Testis (tissue), 3 donors: ENCODE data around the gene HDAC7. TPM values are rescaled to one million over a fixed set of nuclear protein-coding genes. Genes with fewer than 3 reads are reported as not detected.
A peak's percentile ranks its signal among the peaks of the same experiment; 100 is the strongest.

Source experiments
- DNase-seq: peaks from one replicate; pipeline ENCODE4 v3.0.0-alpha.2; 2019
- H3K27ac ChIP-seq, 2 donors: fragments of 200-600 bp; sonication (generic); one replicate each; pipeline ENCODE4 v1.5.1; 2019
- H3K27me3 ChIP-seq: fragments of 200-600 bp; sonication (generic); one replicate; pipeline ENCODE4 v1.5.1; 2019
- H3K36me3 ChIP-seq: fragments of 200-600 bp; sonication (generic); one replicate; pipeline ENCODE4 v1.5.1; 2017; ENCODE audit warnings: low read depth; ENCODE audit errors: missing control alignments
- H3K4me1 ChIP-seq: fragments of 200-600 bp; sonication (generic); one replicate; pipeline ENCODE4 v1.5.1; 2019
- H3K4me3 ChIP-seq, 2 donors: fragments of 200-600 bp; sonication (generic); one replicate each; pipeline ENCODE4 v1.5.1; 2017 to 2019
- H3K9me3 ChIP-seq: fragments of 200-600 bp; sonication (generic); one replicate; pipeline ENCODE4 v1.5.1; 2017
- CTCF ChIP-seq, 3 experiments: fragments of 450-650 bp in 2 of 3; fragments of 200-600 bp in 1 of 3; sonication (generic) in 1 of 3; IDR thresholded peaks; one replicate each; pipeline ENCODE4 v1.5.1; 2016 to 2019; ENCODE audit warnings: antibody characterized with exemption in 3 of 3, mild to moderate bottlenecking in 2 of 3, moderate library complexity in 1 of 3
- POLR2A ChIP-seq: fragments of 450-650 bp; IDR thresholded peaks from one replicate; pipeline ENCODE4 v1.6.1; 2017; ENCODE audit warnings: antibody characterized with exemption, mild to moderate bottlenecking, moderate library complexity
- WGBS, 2 donors: methylation state at CpG; one replicate each; pipeline ENCODE4 v1.1.5; 2018; 5-methylcytosine and 5-hydroxymethylcytosine counted together
- intact Hi-C: fragments of 100-400 bp; cut with DNase I; formaldehyde crosslinking; loops from one replicate; pipeline ENCODE4 v1.15.1; 2023; ENCODE audit warnings: low total_unique reads
- polyA plus RNA-seq: library from polyadenylated mRNA; stranded (reverse); fragments of 350-450 nt; fragmentation: Illumina TruSeq; extraction: RNeasy Lipid Tissue Mini Kit (QIAGEN cat#74804); gene quantifications from one replicate; pipeline ENCODE4 v1.2.3, GENCODE V29; 2014; ENCODE audit warnings: low read depth, low replicate concordance; ENCODE audit not compliant: insufficient read depth
- total RNA-seq, 2 donors: library from RNA; depleted of rRNA; stranded (reverse); fragments of >200 nt; gene quantifications; one replicate each; pipeline ENCODE4 v1.2.3, GENCODE V29; 2016

HDAC7 gene
- total and polyA plus RNA-seq, 3 donors from 2014 or later, result 28.2 to 70.0 (median 39.9) TPM

- DNase-seq, result no peak
- Histone ChIP-seq H3K4me3 (no peak overlapping the region), H3K27me3 (no peaks in the 10 kb centered on the region), H3K9me3 (no peaks in the 10 kb centered on the region), H3K4me1 (peaks cover 53% of the 10 kb centered on the region), H3K27ac (peak overlapping the region; percentile 8 to 83), H3K36me3 (no peaks in the 10 kb centered on the region)
- WGBS, 2 donors, result 60 to 94% methylated on average over 8 to 19 of the region's 21 CpGs
- TF ChIP-seq CTCF (IDR thresholded peaks at IDR 0.05) (no peak), POLR2A (no peak)
- intact Hi-C loops, result no loop called here
Measured at GRCh38 chr12:47740606-47741339, 78.9 kb downstream of the HDAC7 start.

- Histone ChIP-seq H3K4me3 (no peak overlapping the region), H3K27ac (peak overlapping the region; percentile 8 to 83), H3K36me3 (no peaks in the 10 kb centered on the region), H3K4me1 (peaks cover 61% of the 10 kb centered on the region), H3K27me3 (no peaks in the 10 kb centered on the region), H3K9me3 (no peaks in the 10 kb centered on the region)
- WGBS, 2 donors, result 66 to 73% methylated on average over 5 to 12 of the region's 12 CpGs
- DNase-seq, result no peak
- TF ChIP-seq POLR2A (no peak), CTCF (IDR thresholded peaks at IDR 0.05) (no peak)
- intact Hi-C loops, result no loop called here
Measured at GRCh38 chr12:47739979-47740378, 79.7 kb downstream of the HDAC7 start.

- Histone ChIP-seq H3K36me3 (no peaks in the 10 kb centered on the region), H3K27me3 (no peaks in the 10 kb centered on the region), H3K9me3 (no peaks in the 10 kb centered on the region), H3K4me3 (no peak overlapping the region), H3K4me1 (peaks cover 68% of the 10 kb centered on the region), H3K27ac (peak overlapping the region in 1 of 2 donors; percentile 83)
- 81 to 86% methylated on average over 3 of the region's 3 CpGs for WGBS, 2 donors
- TF ChIP-seq POLR2A (no peak), CTCF (IDR thresholded peaks at IDR 0.05) (no peak)
- no peak for DNase-seq
- intact Hi-C loops, result no loop called here
Measured at GRCh38 chr12:47739297-47739696, 80.4 kb downstream of the HDAC7 start.

- intact Hi-C loops, result no loop called here
- DNase-seq, result no peak
- H3K27ac ChIP-seq, result peak overlapping the region; percentile 72 to 83
- no peaks in the 10 kb centered on the region for H3K9me3 ChIP-seq
- WGBS, 2 donors, result 51 to 63% methylated on average over 15 to 17 of the region's 17 CpGs
- TF ChIP-seq CTCF (IDR thresholded peaks at IDR 0.05), result no peak
- no peak for TF ChIP-seq POLR2A
- H3K36me3 ChIP-seq, result no peaks in the 10 kb centered on the region
- H3K27me3 ChIP-seq, result no peaks in the 10 kb centered on the region
- H3K4me3 ChIP-seq, result no peak overlapping the region
- peaks cover 68% of the 10 kb centered on the region for H3K4me1 ChIP-seq
Measured at GRCh38 chr12:47737936-47738594, 81.6 kb downstream of the HDAC7 start.
